H1 (cell line): ENCODE data around the gene AGO3.

Experiments used
- CHD2 ChIP-seq: IDR thresholded peaks from 2 replicates; pipeline ENCODE4 v1.6.1; 2012; ENCODE audit warnings: low read length, improper control_type of control experiment
- CREB1 ChIP-seq: IDR thresholded peaks from 2 replicates; pipeline ENCODE4 v1.6.1; 2012; ENCODE audit warnings: inconsistent platforms
- EZH2 ChIP-seq: fragments of 200-600 bp; sonication (generic); IDR thresholded peaks from 2 replicates; pipeline ENCODE4 v1.7.1; 2012; ENCODE audit warnings: low read depth, mild to moderate bottlenecking, moderate library complexity, low read length, inconsistent platforms; ENCODE audit not compliant: severe bottlenecking
- MAFK ChIP-seq: IDR thresholded peaks from 2 replicates; pipeline ENCODE4 v1.6.1; 2012; ENCODE audit warnings: low read depth, mild to moderate bottlenecking, improper control_type of control experiment, low read length
- POLR2A ChIP-seq, 2 experiments: IDR thresholded peaks; 1 replicate in 1 of 2; 2 replicates in 1 of 2; pipeline ENCODE4 v1.6.1; 2011; ENCODE audit warnings: low read depth in 2 of 2, low read length in 2 of 2, mild to moderate bottlenecking in 2 of 2; ENCODE audit errors: control extremely low read depth in 1 of 2
- POLR2AphosphoS5 ChIP-seq: IDR thresholded peaks from 2 replicates; pipeline ENCODE4 v1.6.1; 2011; ENCODE audit warnings: low read depth, low read length
- POU5F1 ChIP-seq: IDR thresholded peaks from 2 replicates; pipeline ENCODE4 v1.6.1; 2011; ENCODE audit warnings: low read depth, mild to moderate bottlenecking, low read length, moderate library complexity
- RAD21 ChIP-seq, 2 experiments: IDR thresholded peaks in 1 of 2; conservative IDR thresholded peaks in 1 of 2; 2 replicates each; pipeline ENCODE4 v1.6.1; 2011; ENCODE audit warnings: low read depth in 2 of 2, low read length in 2 of 2, improper control_type of control experiment in 1 of 2, inconsistent platforms in 1 of 2, mild to moderate bottlenecking in 1 of 2, moderate library complexity in 1 of 2
- SIX5 ChIP-seq: IDR thresholded peaks from 2 replicates; pipeline ENCODE4 v1.6.1; 2011; ENCODE audit warnings: mild to moderate bottlenecking, low read depth, low read length
- TCF12 ChIP-seq: IDR thresholded peaks from 2 replicates; pipeline ENCODE4 v1.6.1; 2011; ENCODE audit warnings: low read depth, mild to moderate bottlenecking, low read length
- YY1 ChIP-seq: IDR thresholded peaks from 2 replicates; pipeline ENCODE4 v1.6.1; 2011; ENCODE audit warnings: low read depth, mild to moderate bottlenecking, low read length
- TF ChIP-seq, protein P1 (sequence below), 3 experiments: IDR thresholded peaks; 1 replicate in 2 of 3; 2 replicates in 1 of 3; pipeline versions ENCODE4 v1.5.1 to v1.6.1; 2011; ENCODE audit warnings: low read length in 3 of 3, mild to moderate bottlenecking in 3 of 3, inconsistent platforms in 2 of 3, low read depth in 1 of 3, moderate library complexity in 1 of 3; ENCODE audit not compliant: insufficient read depth in 1 of 3; ENCODE audit errors: control extremely low read depth in 1 of 3

DNA sequence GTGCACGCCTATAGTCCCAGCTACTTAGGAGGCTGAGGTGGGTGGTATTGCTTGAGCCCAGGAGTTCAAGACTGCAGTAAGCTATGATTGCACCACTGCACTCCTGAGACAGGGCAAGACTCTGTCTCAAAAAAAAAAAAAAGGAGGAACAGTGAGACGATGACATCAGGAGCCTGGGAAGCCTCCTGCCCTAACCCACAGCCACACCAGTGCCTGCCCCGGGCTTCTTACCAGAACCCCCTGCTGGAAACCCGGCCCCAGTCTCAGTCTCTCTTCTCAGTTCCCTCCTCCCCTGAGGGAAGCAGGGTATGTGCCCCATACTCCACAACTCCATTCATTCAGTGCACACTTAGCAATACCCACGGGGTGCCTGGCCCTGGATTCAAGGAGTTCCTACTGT, 185.0 kb downstream of the AGO3 start:
- TF ChIP-seq POLR2AphosphoS5 (no peak), POLR2A (IDR thresholded peaks at IDR 0.05; ENCODE audit: control extremely low read depth in 1 of 2, low read depth in 2 of 2, low read length in 2 of 2) (no peak), EZH2 (no peak), MAFK (no peak), RAD21 (IDR thresholded peaks at IDR 0.05 in 1 of 2, conservative IDR thresholded peaks at IDR 0.05 in 1 of 2; ENCODE audit: low read depth in 2 of 2, low read length in 2 of 2) (no peak), TCF12 (no peak), CHD2 (no peak), YY1 (no peak), SIX5 (no peak), CREB1 (no peak), POU5F1 (no peak)
- TF ChIP-seq, protein P1, sequence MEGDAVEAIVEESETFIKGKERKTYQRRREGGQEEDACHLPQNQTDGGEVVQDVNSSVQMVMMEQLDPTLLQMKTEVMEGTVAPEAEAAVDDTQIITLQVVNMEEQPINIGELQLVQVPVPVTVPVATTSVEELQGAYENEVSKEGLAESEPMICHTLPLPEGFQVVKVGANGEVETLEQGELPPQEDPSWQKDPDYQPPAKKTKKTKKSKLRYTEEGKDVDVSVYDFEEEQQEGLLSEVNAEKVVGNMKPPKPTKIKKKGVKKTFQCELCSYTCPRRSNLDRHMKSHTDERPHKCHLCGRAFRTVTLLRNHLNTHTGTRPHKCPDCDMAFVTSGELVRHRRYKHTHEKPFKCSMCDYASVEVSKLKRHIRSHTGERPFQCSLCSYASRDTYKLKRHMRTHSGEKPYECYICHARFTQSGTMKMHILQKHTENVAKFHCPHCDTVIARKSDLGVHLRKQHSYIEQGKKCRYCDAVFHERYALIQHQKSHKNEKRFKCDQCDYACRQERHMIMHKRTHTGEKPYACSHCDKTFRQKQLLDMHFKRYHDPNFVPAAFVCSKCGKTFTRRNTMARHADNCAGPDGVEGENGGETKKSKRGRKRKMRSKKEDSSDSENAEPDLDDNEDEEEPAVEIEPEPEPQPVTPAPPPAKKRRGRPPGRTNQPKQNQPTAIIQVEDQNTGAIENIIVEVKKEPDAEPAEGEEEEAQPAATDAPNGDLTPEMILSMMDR (IDR thresholded peaks at IDR 0.05; ENCODE audit: control extremely low read depth in 1 of 3, insufficient read depth in 1 of 3, low read depth in 1 of 3, low read length in 3 of 3): no peak
